Erythroblast (primary cell): Measurements from ENCODE around the gene ATG14.

ENCODE experiments used
- GATA1 ChIP-seq: IDR thresholded peaks from 2 replicates; pipeline ENCODE4 v1.6.1; 2011; ENCODE audit warnings: low read depth, mild to moderate bottlenecking, control low read depth, low read length, moderate library complexity
- POLR2A ChIP-seq: IDR thresholded peaks from 2 replicates; pipeline ENCODE4 v1.6.1; 2011; ENCODE audit warnings: mild to moderate bottlenecking, low read length

DNA sequence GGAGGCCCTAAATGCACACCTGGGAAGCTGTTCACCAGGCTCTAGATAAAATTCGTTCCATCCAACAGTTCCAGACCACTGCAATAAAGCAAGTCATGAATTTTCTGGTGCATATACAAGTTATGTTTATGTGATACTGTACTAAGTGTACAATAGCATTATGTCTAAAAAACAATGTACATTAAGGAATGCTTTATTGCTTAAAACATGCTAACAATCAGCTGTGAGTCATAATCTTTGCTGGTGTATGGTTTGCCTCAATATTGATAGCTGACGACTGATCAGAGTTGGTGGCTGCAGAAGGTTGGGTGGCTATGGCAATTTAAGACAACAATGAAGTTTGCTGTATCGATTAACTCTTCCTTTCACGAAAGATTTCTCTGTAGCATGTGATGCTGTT is 52.3 kb downstream of the ATG14 start:
- TF ChIP-seq POLR2A (no peak), GATA1 (no peak)
